Thyroid gland (tissue), 4 donors: ENCODE measurements around the gene TLCD5. TPM values are rescaled to one million over a fixed set of nuclear protein-coding genes. Genes with fewer than 3 reads are reported as not detected.
A peak's percentile ranks its signal among the peaks of the same experiment; 100 is the strongest.

Experiments
- DNase-seq, 2 donors: peaks; one replicate each; pipeline ENCODE4 v3.0.0-alpha.2; 2019
- H3K27ac ChIP-seq, 3 donors: fragments of 200-600 bp; sonication (generic); 1 replicate in 2 of 3; 2 replicates in 1 of 3; pipeline ENCODE4 v1.5.1; 2016 to 2019; ENCODE audit warnings: mild to moderate bottlenecking in 1 of 3, moderate library complexity in 1 of 3
- H3K27me3 ChIP-seq: fragments of 200-600 bp; sonication (generic); one replicate; pipeline ENCODE4 v1.5.1; 2019
- H3K36me3 ChIP-seq, 2 donors: fragments of 200-600 bp; sonication (generic); one replicate each; pipeline ENCODE4 v1.5.1; 2016 to 2019
- H3K4me1 ChIP-seq, 2 donors: fragments of 200-600 bp; sonication (generic); one replicate each; pipeline ENCODE4 v1.5.1; 2017 to 2019
- H3K4me3 ChIP-seq, 3 donors: fragments of 200-600 bp; sonication (generic); replicated peaks in 1 of 3; 1 replicate in 2 of 3; 2 replicates in 1 of 3; pipeline ENCODE4 v1.5.1; 2016; ENCODE audit warnings: mild to moderate bottlenecking in 1 of 3
- H3K9me3 ChIP-seq: fragments of 200-600 bp; sonication (generic); one replicate; pipeline ENCODE4 v1.5.1; 2017
- CTCF ChIP-seq, 6 experiments: fragments of 200-600 bp in 3 of 6; fragments of 450-650 bp in 3 of 6; sonication (generic) in 3 of 6; IDR thresholded peaks; one replicate each; pipeline ENCODE4 v1.5.1; 2016 to 2019; ENCODE audit warnings: antibody characterized with exemption in 6 of 6, mild to moderate bottlenecking in 2 of 6, inconsistent platforms in 1 of 6, moderate library complexity in 1 of 6
- POLR2A ChIP-seq, 2 donors: fragments of 450-650 bp; IDR thresholded peaks; one replicate each; pipeline ENCODE4 v1.6.1; 2017; ENCODE audit warnings: antibody characterized with exemption in 2 of 2, mild to moderate bottlenecking in 2 of 2, moderate library complexity in 1 of 2
- WGBS, 2 donors: methylation state at CpG; one replicate each; pipeline ENCODE4 v1.1.5; 2017; 5-methylcytosine and 5-hydroxymethylcytosine counted together
- intact Hi-C: fragments of 100-400 bp; cut with DNase I; formaldehyde crosslinking; loops from one replicate; pipeline ENCODE4 v1.15.1; 2023
- total RNA-seq, 4 donors: library from RNA; depleted of rRNA; stranded (reverse); fragments of >200 nt; gene quantifications; one replicate each; pipeline ENCODE4 v1.2.3, GENCODE V29; 2016

The TLCD5 gene
- total RNA-seq, 4 donors from 2014 or later = 12.5 to 14.0 (median 13.4) TPM

DNA sequence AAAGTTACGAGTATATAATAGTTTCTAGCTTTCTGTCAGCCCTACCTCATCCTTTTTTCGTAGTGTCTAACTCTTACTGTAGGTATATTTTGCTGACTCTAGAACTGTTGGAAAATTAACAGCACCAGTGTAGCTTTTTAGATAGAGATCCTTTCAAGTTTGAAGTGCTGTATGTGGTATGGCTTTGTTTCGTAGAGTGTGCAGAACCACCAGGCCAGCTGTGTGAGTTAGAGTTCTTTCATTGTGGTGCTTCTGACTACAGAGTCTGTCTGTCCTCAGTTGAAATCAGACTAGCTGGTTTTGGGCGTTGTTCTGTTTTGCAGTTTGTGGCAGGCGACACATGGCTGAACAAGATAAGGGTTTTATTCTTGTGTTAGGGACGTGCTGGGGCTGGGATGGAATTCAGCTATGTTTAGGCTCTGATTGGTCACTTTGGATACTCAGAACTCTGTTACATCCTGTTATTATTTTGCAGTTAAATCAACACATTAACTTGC lies 14.3 kb downstream of the TLCD5 start:
- WGBS, 2 donors = 16 to 22% methylated on average over 6 of the region's 6 CpGs
- peak overlapping the region in 1 of 3 donors; percentile 8 for H3K4me3 ChIP-seq
- intact Hi-C loops = loop anchor here (5.0 kb wide), 1 partner anchor 348 kb away; no protein-coding TSS in a partner anchor
- no peak for TF ChIP-seq CTCF (IDR thresholded peaks at IDR 0.05)
- TF ChIP-seq POLR2A (IDR thresholded peaks at IDR 0.05) = peak in 1 of 2 donors; percentile 53
- no peaks in the 10 kb centered on the region for H3K36me3 ChIP-seq
- peak; percentile 30 to 39 for DNase-seq
- H3K27ac ChIP-seq = peak overlapping the region; percentile 16 to 99 (median 93)
- no peaks in the 10 kb centered on the region for H3K9me3 ChIP-seq
- no peaks in the 10 kb centered on the region for H3K27me3 ChIP-seq
- H3K4me1 ChIP-seq = peaks cover 39 to 42% of the 10 kb centered on the region in 2 donors

DNA sequence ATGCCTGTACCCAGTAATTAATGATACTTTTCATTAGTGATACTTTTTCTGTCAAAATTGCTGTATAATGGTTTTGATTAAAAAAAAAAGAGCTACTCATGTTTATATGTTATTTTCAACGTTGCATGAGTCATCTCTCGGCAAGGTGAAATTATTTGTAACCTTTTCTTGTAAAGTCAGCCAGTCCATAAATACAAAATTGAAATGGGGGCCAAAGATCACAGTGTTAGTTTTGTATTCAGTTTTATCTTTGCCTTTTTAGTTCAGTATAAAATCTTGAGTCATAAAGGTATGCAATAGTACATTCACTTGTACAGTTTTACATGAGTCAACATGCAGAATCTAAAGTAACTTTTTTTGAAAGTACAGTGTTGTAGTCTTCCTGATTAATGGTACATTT lies 15.4 kb downstream of the TLCD5 start:
- Histone ChIP-seq H3K4me3 (no peak overlapping the region), H3K9me3 (no peaks in the 10 kb centered on the region), H3K27ac (peak overlapping the region in 2 of 3 donors; percentile 93 to 99), H3K36me3 (no peaks in the 10 kb centered on the region), H3K4me1 (peaks cover 49 to 51% of the 10 kb centered on the region in 2 donors), H3K27me3 (no peaks in the 10 kb centered on the region)
- WGBS, 2 donors = 59 to 66% methylated on average over 2 of the region's 2 CpGs
- DNase-seq = no peak
- TF ChIP-seq CTCF (IDR thresholded peaks at IDR 0.05) (no peak), POLR2A (IDR thresholded peaks at IDR 0.05) (no peak)
- intact Hi-C loops = no loop called here

DNA sequence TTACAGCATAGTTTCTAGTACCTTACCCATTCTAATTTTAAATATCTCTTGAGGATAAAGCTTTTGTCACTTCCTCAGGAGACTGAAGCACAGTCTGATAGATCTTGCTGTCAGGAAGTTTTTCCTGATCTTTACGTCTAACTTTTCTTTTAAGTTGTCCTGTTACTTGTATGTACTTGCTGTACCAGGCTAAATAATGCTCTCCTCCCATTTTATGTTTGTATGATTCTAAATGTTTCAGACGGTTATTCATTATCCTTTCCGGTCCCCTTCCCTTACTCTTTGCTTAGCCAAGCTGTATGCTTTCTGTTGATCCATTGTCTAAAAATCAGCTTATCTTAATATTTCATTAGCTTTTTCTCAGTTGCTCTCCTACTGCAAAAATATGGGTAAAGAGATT lies 17.1 kb downstream of the TLCD5 start:
- Histone ChIP-seq H3K27ac (peak overlapping the region in 2 of 3 donors; percentile 9 to 31), H3K36me3 (no peaks in the 10 kb centered on the region), H3K9me3 (no peaks in the 10 kb centered on the region), H3K4me3 (no peak overlapping the region), H3K27me3 (no peaks in the 10 kb centered on the region), H3K4me1 (peaks cover 61 to 62% of the 10 kb centered on the region in 2 donors)
- 73 to 82% methylated on average over 3 of the region's 3 CpGs for WGBS, 2 donors
- intact Hi-C loops = no loop called here
- DNase-seq = no peak
- TF ChIP-seq POLR2A (IDR thresholded peaks at IDR 0.05) (no peak), CTCF (IDR thresholded peaks at IDR 0.05) (no peak)

DNA sequence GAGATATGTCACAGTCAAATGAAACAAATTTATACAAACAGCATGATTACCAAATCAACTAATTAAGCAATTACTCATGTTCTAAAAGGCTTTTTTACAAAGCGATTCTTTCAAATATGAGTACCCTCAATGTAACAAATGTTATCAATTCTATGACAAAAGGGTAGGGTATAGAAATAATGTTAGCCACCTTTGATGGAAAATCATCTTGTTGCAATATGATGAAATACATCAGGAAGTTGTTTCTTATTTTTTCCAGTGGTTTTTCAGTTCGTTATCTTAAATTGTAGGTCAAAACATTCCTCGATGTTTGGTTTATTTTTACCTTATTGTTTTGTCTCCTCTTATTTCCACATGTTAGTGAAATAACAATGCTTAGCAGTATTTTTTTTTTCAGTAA lies 17.6 kb downstream of the TLCD5 start:
- Histone ChIP-seq H3K4me3 (no peak overlapping the region), H3K27me3 (no peaks in the 10 kb centered on the region), H3K27ac (no peak overlapping the region), H3K9me3 (no peaks in the 10 kb centered on the region), H3K4me1 (peaks cover 65 to 66% of the 10 kb centered on the region in 2 donors), H3K36me3 (no peaks in the 10 kb centered on the region)
- intact Hi-C loops = no loop called here
- 82 to 86% methylated on average over 3 of the region's 3 CpGs for WGBS, 2 donors
- DNase-seq = no peak
- TF ChIP-seq POLR2A (IDR thresholded peaks at IDR 0.05) = no peak
- no peak for TF ChIP-seq CTCF (IDR thresholded peaks at IDR 0.05)

- H3K27me3 ChIP-seq = no peaks in the 10 kb centered on the region
- DNase-seq = peak; percentile 41 to 43
- H3K9me3 ChIP-seq = no peaks in the 10 kb centered on the region
- TF ChIP-seq CTCF (IDR thresholded peaks at IDR 0.05) (no peak), POLR2A (IDR thresholded peaks at IDR 0.05) (no peak)
- peak overlapping the region in 1 of 3 donors; percentile 7 for H3K27ac ChIP-seq
- H3K36me3 ChIP-seq = no peaks in the 10 kb centered on the region
- H3K4me1 ChIP-seq = peaks cover 63 to 74% of the 10 kb centered on the region in 2 donors
- WGBS, 2 donors = 48 to 50% methylated on average over 2 of the region's 2 CpGs
- H3K4me3 ChIP-seq = no peak overlapping the region
- intact Hi-C loops = no loop called here
Measured at GRCh38 chr11:120343429-120343828, 18.3 kb downstream of the TLCD5 start.
